GM21515 (cell line): ENCODE results near the gene FAM184A.
"Not testable (repeated sequence)": the region's sequence is repeated elsewhere in the genome, so short reads cannot be mapped to it uniquely, and the experiment has no call there.

Source experiments
- ATAC-seq: cut with Tn5 transposase; IDR thresholded peaks from one replicate; pipeline ENCODE4 v1.9.1; 2021; ENCODE audit not compliant: unreplicated experiment

The FAM184A gene

DNA sequence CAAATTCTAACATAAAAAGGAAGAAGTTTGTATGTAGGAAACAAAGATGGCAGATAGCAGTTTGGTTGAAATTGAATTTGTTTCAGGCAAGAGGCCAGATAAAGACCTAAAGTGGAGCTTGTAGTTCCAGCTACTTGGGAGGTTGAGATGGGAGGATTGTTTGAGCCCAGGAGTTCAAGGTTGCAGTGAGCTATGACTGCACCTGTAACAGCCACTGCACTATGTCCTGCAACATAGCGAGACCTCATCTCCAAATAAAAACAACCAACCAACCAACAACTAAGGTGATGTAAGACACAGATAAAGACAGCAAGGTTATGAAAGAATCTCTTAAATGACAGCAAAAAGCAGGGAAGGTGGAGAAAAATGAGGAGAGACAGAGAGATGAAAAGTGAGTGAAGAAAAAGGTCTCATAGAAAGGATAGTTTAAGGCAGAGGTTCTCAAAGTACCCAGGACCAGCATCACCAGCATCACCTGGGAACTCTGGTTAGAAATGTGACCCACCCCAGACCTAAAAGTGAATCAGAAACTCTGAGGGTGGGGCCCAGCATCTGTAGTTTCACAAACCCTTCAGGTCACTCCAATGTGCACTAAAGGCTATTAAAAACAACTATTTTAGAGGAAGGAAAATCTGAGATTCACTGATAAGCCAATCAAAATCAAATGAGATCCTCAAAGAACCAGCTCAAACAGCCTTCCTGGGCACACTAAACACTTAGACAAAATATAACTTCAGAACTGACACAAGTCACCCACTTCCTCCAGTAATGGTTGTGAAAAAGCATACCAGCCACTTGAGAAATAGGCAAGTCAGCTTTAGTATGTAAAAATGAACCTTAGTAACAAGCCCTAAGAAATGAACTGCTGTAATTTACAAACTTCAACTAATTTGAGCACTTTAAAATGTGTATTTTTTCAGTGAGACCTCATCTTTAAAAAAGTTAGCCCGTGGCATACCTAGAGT lies 57.6 kb downstream of the FAM184A start:
- no peak for ATAC-seq

DNA sequence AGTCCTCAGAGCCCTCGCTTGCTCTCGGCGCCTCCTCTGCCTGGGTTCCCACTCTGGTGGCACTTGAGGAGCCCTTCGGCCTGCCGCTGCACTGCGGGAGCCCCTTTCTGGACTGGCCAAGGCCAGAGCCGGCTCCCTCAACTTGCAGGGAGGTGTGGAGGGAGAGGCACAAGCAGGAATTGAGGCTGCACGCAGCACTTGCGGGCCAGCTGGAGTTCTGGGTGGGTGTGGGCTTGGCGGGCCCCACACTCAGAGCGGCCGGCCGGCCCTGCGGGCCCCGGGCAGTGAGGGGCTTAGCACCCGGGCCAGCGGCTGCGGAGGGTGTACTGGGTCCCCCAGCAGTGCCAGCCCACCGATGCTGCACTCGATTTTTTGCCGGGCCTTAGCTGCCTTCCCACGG lies 63.3 kb downstream of the FAM184A start:
- not testable (repeated sequence) for ATAC-seq

DNA sequence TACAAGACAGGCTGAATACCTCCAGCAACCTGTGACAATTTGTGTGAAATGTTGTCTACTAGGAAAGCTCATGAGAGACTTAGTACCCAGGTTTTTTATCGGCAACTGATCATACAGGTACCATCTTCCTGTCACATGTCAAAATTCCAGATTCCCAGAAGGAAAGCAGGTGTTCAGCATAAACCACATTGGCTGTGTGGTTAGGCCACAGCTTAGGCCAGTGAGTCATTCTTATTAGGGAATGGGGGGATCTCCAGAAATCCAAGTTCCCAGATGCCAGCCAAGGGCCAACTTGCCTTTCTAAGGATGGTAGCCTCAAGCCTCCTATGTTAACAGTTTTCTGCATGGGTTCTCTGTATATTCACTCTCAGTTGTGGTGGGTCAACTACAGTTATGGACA lies 65.9 kb downstream of the FAM184A start:
- no peak for ATAC-seq

DNA sequence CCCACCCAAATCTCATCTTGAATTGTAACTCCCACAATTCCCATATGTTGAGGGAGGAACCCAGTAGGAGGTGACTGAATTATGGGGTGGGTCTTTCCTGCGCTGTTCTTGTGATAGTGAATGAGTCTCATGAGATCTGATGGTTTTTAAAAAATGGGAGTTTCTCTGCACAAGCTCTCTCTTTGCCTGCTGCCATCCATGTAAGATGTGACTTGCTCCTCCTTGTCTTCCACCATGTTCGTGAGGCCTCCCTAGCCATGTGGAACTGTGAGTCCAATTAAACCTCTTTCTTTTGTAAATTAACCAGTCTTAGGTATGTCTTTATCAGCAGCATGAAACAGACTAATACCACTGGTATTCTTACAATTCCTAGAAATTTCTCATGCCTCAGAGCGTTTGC lies 69.2 kb downstream of the FAM184A start:
- not testable (repeated sequence) for ATAC-seq

DNA sequence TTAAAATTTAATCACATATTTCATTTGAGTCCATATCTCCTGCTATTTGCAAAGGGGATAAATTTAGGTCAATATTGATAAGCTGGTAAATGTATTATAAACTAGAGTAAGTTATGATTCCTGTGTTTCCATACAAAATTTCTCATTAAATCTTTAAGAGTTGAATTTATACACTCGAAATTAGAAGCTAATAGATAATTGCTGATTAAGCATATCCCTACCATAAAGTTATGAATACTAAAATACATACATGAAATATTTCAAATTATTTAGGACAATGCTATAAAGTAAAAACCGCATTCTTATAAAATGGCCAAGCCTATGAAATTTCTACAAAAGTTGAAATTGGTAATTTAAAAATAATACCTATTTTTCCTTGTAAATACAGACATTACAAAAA lies 71.5 kb downstream of the FAM184A start:
- no peak for ATAC-seq

DNA sequence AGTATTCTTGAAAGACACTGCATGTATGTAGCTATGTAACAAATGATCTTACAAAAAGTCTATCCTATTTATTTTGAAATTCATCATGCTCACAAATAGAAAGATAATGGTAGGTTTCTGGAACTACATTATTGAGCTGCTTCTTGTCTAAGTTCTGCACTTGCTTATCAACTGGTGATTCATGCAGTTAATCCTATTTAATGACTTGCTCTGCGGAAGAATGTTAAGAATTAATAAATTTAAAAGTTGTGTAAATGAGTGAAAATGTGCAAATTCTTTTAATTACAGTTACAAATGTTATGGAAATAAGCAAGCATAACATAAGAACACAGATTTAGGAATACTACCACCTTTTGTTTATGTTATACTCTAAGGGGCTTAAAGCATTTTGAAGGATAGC lies 76.4 kb downstream of the FAM184A start:
- ATAC-seq, result no peak

DNA sequence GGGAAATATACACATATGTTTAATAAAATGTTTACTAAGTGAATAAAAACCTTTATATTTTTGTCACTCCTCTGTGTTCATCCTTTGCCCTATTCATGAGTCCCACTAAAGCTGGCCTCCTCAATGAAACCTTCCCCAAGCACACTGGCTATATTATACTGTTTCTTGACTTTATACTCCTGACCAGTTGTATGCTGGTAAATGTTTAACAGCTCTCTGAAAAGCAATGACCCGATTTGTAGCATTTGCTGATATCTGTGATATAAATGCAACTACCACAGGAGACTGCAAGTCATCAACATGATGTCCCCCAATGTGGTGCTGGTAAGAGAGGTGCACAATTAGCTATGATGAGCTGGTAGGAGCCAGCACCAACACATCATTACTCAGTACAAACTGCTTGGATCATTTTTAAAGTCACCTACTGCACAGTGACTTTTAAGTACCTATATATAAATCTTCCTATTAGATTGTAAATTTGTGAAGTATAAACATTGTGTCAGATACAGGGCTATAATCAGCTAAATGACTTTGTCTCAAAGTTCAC lies 78.9 kb downstream of the FAM184A start:
- ATAC-seq, result no peak

DNA sequence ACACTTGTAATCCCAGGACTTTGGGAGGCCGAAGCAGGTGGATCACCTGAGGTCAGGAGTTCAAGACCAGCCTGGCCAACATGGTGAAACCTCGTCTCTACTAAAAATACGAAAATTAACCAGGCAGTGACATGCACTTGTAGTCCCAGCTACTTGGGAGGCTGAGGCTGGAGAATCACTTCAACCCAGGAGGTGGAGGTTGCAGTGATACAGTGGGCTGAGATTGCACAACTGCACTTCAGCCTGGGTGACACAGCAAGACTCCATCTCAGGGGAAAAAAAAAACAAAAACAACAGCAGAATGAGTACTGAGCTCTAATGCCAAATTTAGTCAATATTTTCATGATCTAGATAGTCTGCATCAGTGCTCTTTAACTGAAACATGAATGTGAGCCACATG lies 81.0 kb downstream of the FAM184A start:
- not testable (repeated sequence) for ATAC-seq

DNA sequence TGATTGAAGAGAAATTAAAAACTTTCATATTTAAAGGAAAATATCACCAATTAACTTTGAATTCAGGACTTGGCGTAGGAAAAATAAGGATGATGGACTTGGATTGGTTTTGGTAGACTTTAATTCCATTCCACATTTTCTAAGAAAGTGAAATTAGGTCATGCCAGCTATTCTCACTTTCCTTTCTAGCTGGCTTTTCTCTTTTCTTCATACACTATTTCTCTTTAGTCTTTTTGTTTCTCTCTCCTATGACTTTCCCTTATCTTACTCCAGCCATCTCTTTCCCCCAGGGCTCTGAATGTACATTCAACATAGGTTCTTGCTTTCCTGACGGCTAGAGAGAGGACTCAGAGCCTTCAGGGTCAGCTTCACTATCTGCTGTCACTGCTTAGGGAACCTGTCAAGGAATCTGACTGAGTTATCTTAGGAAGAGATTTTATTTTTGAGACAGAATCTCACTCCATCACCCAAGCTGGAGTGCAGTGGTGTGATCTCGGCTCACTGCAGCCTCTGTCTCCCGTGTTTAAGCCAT lies 82.1 kb downstream of the FAM184A start:
- no peak for ATAC-seq

DNA sequence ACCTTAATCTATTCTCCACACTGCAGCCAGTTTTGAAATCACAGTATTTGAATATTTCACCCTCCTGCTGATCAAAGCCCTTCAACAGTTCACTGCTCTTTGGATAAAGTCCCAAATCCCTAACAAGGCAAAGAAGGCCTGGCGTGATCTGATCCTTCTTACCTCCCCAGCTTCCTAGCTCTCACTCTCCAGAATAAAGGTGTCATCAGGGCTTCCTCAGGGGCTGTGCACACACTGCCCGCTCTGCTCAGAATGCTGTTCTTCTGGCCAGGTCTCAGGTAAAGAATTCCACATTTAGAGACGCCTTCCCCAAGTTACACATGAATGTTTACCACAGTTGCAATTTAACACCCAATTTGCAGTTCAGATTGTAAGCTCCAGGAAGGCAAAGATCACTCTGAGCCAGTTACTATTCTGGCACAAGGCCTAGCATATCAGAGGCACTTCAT lies 84.6 kb downstream of the FAM184A start:
- ATAC-seq, result no peak

DNA sequence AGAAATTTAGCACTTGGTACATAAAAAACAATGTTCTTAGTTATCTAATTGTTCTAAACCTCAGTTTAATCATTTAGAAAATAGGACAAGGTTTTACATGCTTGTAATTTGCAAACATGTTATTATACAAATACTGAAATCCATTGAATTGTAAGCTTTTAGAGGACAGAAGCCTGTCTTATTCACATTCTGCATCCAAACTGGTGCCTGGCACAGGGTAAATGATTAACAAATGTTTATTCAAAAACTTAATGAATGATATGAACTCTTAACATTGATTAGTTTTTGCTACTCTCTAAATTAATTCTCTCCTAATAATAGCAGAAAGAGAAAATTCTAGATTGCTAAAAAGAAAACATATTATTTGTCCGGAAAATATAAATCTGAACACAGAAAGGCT lies 85.1 kb downstream of the FAM184A start:
- no peak for ATAC-seq

DNA sequence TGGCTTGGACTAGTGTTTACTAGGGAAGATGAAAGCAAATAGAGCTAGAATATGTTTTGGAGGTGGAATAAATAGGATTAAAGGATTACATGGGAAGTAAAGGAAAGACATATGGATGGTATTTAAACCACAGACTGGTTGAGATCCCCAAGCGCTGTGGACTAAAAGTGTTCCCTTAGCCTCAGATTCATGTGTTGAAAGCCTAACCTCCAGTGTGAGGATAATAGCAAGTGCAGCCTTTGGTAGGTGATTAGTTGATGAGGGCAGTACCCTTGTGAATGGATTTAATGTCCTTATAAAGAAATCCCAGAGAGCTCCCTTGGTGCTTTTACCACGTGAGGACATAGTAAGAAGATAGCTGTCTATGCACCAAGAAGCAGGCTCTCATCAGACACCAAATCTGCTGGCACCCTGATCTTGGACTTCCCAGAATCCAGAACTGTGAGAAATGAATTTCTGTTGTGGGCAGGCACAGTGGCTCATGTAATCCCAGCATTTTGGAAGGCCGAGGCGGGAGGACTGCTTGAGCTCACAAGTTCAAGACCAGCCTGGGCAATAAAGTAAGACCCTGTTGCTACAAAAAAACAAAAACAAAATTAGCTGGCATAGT lies 86.2 kb downstream of the FAM184A start:
- ATAC-seq, result no peak

DNA sequence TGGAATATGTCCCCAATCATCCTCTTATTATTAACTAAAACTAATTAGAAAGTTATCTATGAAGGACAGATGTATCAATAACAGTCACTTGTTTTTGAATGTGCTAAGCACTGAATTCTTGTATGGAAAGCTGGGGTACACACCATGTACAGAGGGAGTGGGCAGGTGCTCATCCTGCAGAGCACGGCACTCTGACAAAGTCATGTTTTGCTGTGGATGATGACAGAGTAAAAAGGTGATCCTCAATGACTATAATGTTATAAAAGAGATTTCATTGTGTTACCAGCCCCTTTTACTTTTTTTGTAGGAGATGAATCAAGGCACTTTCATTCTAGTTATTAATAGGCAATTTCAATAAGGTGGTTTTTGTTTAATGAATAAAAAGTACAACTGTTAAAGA lies 92.2 kb downstream of the FAM184A start:
- no peak for ATAC-seq

DNA sequence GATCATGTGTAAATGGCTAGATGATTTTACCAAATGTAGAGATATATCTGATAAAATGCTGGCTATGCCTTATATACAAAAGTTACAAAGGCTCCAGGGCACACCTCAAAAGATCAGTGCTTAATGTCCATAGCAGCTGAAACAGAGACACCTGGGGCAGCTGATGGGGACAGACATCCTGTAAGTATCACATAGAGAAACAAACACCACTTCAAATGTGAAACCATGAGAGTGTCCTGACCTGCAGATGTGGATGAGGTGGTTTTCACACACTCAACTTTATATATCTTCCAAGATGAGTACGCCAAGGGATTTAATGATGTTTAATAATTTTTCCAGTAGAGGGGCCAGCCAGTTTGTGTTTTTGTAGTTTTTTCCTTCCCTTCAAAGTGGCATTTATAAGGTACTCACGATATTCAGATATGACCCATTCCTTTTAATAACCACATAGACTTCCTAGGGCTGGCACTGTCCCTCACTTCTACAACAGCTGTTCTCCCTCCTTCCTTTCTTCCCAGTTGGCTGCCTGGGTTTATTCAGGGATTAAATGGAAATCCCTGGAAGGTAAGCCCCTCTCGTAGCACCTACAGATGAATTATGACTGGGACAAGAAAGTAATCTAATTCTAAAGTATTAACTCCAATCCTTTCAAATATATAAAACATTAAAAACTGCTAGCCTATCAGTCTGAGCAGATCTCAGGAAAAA lies 93.2 kb downstream of the FAM184A start:
- ATAC-seq, result no peak

DNA sequence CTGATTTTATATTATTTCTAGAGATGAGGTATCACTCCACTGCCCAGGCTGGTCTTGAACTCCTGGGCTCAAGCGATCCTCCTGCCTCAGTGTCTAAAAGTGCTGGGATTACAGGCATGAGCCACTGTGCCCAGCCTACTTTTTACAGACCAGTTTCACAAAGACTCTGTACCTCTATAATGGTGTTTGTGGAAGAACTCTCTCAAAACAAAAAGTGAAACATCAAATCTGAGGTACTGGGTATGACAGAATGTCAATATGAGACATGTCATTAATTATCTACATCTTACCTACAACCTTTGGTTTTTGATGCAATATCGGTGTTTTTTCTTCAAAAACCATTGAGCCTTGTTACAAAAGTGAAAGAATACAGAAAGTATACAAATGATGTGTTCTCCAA lies 94.1 kb downstream of the FAM184A start:
- peak; percentile 48 for ATAC-seq

DNA sequence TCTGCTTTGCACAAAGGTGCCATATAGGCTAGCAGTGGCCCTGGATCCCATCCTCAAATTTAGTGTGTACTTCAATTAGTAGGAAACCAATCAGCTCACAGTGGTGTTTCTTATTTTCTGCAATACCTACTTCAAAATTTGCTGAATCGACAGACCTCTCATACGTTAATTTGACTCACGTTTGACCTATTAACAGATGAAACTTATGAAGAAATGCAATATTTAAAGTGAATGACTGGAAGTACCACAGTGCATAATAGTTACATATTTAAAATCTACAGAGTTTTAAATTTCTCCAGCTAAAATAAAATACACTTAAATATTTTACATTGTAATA lies 95.9 kb downstream of the FAM184A start:
- no peak for ATAC-seq

DNA sequence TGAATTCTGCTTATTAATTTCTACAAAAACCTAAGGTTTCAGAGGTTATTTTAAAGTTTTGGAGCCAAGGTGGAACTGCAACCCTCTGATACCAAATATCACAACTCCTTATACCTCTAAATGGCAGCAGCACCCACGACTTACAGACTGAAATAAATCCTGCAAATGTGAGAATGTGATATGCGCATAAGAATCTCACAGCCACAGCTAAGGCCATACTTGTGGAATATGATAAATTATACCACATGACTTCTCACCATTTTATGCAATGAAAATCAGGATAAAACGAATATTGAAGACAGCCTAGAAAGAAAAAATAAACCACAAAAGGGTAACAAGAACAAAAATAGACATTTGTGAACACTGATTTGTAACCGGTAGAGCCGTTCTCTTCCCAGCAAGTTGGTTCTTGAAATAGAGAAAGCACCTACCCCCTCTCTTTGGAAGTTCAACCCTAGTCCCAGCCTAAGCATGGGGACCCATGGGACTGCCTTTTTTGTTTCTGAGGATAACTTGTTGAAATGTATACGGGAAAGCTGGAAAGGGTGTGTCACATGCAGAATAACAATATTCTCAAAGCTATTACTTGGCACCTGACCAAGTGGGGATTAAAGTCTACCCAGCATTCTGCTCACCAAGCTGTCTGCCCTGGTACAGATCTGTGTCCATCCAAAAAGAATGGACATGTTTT lies 96.4 kb downstream of the FAM184A start:
- no peak for ATAC-seq

DNA sequence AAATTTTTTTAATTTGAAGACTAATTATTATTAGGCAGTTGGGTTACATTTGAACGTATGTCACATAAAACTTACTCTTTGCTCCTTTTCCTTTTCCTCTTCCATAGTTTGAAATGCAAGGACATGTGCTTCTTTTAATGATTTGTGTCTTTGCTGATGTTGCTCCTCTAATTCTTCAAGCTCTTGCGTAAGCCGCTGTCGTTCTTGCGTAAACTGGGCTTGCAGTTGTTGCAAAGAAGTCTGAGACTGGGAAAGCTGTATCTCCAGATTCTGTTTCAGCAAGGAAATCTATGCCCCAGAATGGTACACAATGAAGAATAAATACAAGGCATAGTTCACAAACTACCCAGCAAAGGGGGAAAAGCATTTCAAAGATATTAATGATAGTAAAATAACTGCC lies 98.4 kb downstream of the FAM184A start:
- no peak for ATAC-seq

DNA sequence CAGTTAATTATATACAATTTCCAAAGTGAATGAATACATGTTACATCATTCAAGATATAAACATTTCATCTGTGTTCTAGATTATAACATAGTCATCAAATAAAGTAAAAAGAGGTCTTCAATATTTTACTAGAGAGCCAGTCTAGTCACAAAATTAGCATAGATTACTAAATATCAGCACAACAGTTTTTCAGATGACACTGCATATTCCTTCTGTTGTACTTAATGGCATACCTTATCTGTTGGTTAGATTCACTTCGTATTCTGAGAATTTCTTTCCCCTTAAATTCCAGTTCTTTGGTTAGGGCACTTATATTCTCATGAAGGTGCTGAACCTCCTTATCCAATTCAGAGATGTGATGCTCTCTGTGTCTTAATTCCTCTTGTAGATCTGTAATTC lies 103.7 kb downstream of the FAM184A start:
- ATAC-seq, result no peak

DNA sequence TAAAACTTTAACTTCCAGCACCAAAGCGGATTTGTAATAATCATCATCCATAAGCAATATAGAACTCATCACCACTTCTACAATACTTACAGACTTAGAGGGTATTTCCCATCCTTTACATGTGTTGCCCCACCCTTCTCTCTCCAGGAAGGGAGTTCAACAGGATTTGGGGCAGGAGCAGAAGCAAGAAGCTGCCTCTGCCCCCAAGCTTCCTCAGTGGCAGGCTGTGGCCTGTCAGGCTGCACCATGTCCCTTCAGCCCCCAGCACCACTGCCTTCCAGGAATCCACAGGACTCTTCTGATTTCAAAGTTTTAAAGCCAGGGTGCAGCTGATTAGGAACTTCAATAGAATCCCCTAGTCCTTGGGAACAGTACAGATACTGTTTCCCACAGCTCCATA lies 106.8 kb downstream of the FAM184A start:
- no peak for ATAC-seq

DNA sequence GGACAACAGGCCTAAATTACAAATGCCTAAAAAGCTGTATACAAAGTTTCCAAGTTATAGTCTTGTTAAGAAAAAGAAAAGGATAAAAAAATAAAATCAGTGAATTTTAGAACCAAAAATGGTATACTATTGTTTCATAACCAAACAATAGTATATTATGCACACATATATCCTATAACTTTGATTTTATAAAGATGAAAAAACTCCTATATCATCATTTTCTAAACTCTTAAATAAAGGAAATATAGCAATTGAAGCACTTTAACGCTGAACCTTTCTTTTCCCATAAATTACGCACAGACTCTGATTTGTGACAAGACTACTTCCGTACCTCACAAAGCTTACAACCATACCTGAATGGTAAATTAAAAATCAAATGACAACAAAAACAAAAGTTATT lies 107.6 kb downstream of the FAM184A start:
- no peak for ATAC-seq
